GM20000 (cell line): ENCODE data around the gene KRT36.

Experiments
- DNase-seq: peaks from one replicate; pipeline ENCODE4 v3.0.0; 2012; ENCODE audit warnings: low spot score
- CTCF ChIP-seq: IDR thresholded peaks from 2 replicates; pipeline ENCODE4 v1.5.1; 2012; ENCODE audit warnings: mild to moderate bottlenecking, control low read depth; ENCODE audit errors: extremely low read depth, missing control alignments

Gene KRT36

GRCh38 chr17:41520821-41521521 is 31.3 kb upstream of the KRT36 start:
- no peak for DNase-seq

DNA sequence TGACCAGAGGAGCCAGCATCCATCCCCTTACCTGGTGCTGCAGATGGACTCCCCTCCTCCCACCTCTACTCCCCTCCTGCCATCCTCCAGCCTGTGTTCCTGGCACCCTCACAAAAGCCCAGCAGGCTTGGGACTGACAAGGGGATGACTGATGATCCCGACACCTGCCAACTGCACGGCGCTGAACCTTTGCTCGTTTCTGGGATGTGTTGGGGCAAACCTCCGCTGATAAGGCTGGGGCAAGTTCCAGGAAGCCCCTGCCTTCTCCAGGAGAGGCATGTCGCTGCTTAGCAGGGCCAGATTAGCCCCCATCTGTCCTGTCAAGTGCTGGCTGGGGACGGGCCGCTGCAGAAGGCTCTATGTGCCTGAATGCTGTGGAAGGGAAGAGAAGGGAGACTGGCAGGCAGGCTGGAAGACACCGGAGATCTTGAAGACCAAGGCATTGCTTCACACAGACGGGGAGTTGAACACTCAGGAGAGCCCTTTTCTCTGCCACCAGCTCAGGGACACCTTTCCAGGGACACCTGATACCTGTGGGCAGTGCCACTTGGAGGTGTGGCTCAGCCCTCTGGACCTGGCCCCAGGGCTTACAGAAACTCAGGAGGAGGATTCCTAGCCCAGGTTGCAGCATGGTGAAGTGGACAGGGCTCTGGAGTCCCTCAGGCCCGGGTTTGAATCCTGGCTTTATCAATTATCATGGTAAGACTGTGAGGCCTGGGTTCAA is 30.0 kb upstream of the KRT36 start:
- DNase-seq = no peak
- no peak for TF ChIP-seq CTCF

More at GRCh38 chr17:41520821-41521521, 31.3 kb upstream of the KRT36 start:
- TF ChIP-seq CTCF = no peak

DNA sequence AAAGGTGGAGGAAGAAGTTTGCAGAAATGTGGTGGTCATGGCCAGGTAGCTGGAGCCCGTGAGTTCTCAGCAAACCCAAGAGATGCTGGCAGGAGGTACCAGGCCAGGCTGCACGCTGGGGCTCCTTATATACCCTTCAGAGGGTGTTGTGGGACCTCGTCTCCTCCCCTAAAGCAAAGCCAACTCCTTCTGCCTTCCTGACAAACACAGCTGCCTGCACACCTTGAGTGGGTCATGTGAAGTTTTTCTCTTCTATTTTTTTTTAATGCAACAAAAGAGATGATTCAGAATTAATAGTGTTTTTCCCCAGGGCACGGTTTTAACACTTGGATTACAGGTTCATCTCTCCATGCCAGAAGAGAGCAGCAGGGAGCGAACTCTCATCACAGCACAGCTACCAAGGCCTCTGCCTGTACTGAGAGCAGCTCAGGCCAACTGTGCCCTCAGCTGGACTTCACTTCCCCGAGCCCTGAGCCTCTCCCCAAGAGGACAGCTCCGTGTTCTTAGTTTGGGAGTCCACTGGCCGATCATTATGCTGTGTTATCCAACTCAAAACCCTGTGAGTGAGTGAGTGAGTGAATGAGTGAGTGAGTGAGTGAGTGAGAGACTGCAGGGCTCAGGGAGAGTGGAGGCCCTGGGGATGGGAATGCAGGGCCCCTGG is 29.2 kb upstream of the KRT36 start, which contains the start of gene KRT15:
KRT15 (minus strand) TSS at position 102 of the 661 bp plus-strand sequence; CDS start at position 39, 63 bp downstream.
- TF ChIP-seq CTCF = no peak
- DNase-seq = no peak

GRCh38 chr17:41518031-41518430 is 28.3 kb upstream of the KRT36 start:
- no peak for TF ChIP-seq CTCF

DNA sequence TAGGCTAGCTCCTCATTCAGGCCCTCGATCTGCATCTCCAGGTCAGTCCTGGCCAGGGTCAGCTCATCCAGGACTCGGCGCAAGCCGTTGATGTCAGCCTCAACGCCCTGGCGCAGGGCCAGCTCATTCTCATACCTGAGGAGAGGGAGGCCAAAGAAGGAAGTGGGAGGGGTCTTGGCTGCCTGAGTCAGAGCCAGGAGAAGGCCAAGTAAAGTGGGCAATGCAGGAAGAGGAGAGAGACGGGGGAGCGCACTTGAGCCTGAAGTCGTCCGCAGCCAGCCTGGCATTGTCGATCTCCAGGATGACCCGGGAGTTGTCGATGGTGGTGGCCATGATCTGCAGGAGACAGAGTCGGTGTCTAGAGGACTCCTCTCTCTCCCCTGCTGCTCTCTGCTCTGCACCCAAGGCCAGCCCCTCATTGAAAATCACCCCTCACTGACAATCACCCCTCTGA is 27.1 kb upstream of the KRT36 start:
- DNase-seq = no peak
- no peak for TF ChIP-seq CTCF

More at GRCh38 chr17:41518031-41518430, 28.3 kb upstream of the KRT36 start:
- DNase-seq = no peak

DNA sequence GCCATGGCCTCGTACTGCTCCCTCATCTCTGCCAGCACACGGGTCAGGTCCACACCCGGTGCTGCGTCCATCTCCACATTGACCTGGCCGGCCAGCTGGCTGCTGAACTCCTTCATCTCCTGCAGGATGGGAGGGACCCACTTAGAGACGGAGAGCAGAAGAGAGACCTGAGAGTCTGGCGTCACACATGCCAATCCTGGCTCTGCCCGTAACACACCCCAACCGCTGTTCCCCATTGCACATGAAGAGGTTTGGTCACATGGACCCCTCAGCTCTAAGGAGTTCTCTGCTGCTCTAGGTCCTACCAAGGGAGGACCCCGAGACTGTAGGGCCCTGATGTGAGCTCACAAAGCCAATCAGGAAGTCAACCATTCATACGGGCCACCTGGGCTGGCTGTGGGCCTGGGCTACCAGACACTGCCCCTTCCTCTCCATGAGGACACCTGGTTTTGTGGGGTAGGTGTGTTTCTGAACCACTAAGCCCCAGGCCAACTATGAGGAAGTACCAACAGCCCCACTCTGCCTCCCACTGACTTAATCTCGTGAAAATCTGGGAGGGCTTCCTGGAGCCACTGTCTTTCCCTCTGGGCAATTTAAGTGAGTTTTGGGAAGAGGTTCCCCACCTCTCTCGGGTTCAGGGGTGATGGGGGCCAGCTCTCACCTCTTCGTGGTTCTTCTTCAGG is 26.6 kb upstream of the KRT36 start:
- TF ChIP-seq CTCF = no peak
- no peak for DNase-seq
